OCI-LY1 (cell line): ENCODE data around the gene BIVM.
"Not testable (repeated sequence)": the region's sequence is repeated elsewhere in the genome, so short reads cannot be mapped to it uniquely, and the experiment has no call there.

Source experiments
- CTCF ChIP-seq: fragments of 200-600 bp; sonication (generic), shearing (Covaris generic); IDR thresholded peaks from 2 replicates; pipeline ENCODE4 v1.5.1; 2017; ENCODE audit warnings: mild to moderate bottlenecking, antibody characterized with exemption, low read length, moderate library complexity, mixed read lengths
- EZH2 ChIP-seq: fragments of 200-600 bp; sonication (generic), shearing (Covaris generic); IDR thresholded peaks from 2 replicates; pipeline ENCODE4 v1.8.0; 2017; ENCODE audit warnings: borderline replicate concordance, mixed run types, mild to moderate bottlenecking, antibody characterized with exemption, low read length, moderate library complexity, mixed read lengths

- TF ChIP-seq CTCF, EZH2: not testable (repeated sequence)
Observed at GRCh38 chr13:102780656-102781055, 18.3 kb upstream of the BIVM start.
